ENCODE data around the gene ABLIM1. TPM values are rescaled to one million over a fixed set of nuclear protein-coding genes. Genes with fewer than 3 reads are reported as not detected.

The ABLIM1 gene
- total and polyA plus RNA-seq, 5 donors, result 149 to 462 (median 411) TPM

GRCh38 chr10:114532226-114532625 lies 125.8 kb downstream of the ABLIM1 start:
- Histone ChIP-seq H3K27me3 (ENCODE audit: control insufficient read depth, insufficient read depth) (no peaks in the 10 kb centered on the region), H3K4me3 (ENCODE audit: low read length) (no peak overlapping the region), H3K9me3 (ENCODE audit: control insufficient read depth, low read length) (peaks cover 1% of the 10 kb centered on the region), H3K27ac (ENCODE audit: low read length) (no peak overlapping the region), H3K4me1 (ENCODE audit: control insufficient read depth, insufficient read depth, low read length) (no peaks in the 10 kb centered on the region)
- DNase-seq (no peak), ATAC-seq (no peak)
- intact Hi-C loops (cut with DNase I), result no loop called here
- 82% methylated on average over 5 of the region's 5 CpGs for WGBS

- DNase-seq, result peak; percentile 69 to 89 (median 84)
- intact Hi-C loops (cut with DNase I), result no loop called here
- ATAC-seq, result peak; percentile 88 to 91
- Histone ChIP-seq H3K4me3 (ENCODE audit: low read length) (peak overlapping the region; percentile 32), H3K9me3 (ENCODE audit: control insufficient read depth, low read length) (no peaks in the 10 kb centered on the region), H3K4me1 (ENCODE audit: control insufficient read depth, insufficient read depth, low read length) (peaks cover 12% of the 10 kb centered on the region), H3K27me3 (ENCODE audit: control insufficient read depth, insufficient read depth) (no peaks in the 10 kb centered on the region), H3K27ac (ENCODE audit: low read length) (peak overlapping the region; percentile 28)
- WGBS, result 5% methylated on average over 24 of the region's 24 CpGs
Observed at GRCh38 chr10:114526504-114527238, 131.4 kb downstream of the ABLIM1 start.

- peak; percentile 12 to 52 for ATAC-seq
- Histone ChIP-seq H3K27me3 (ENCODE audit: control insufficient read depth, insufficient read depth) (no peaks in the 10 kb centered on the region), H3K9me3 (ENCODE audit: control insufficient read depth, low read length) (no peaks in the 10 kb centered on the region), H3K4me3 (ENCODE audit: low read length) (peak overlapping the region; percentile 32), H3K27ac (ENCODE audit: low read length) (peak overlapping the region; percentile 28), H3K4me1 (ENCODE audit: control insufficient read depth, insufficient read depth, low read length) (peaks cover 12% of the 10 kb centered on the region)
- no peak for DNase-seq
- intact Hi-C loops (cut with DNase I), result no loop called here
- 6% methylated on average over 5 of the region's 5 CpGs for WGBS
Observed at GRCh38 chr10:114526126-114526503, 132.0 kb downstream of the ABLIM1 start.

- intact Hi-C loops (cut with DNase I), result no loop called here
- 26% methylated on average over 8 of the region's 8 CpGs for WGBS
- H3K4me1 ChIP-seq (ENCODE audit: control insufficient read depth, insufficient read depth, low read length), result peaks cover 12% of the 10 kb centered on the region
Observed at GRCh38 chr10:114525368-114525949, 132.6 kb downstream of the ABLIM1 start.

GRCh38 chr10:114523876-114524275 lies 134.2 kb downstream of the ABLIM1 start:
- DNase-seq, result no peak
- Histone ChIP-seq H3K9me3 (ENCODE audit: control insufficient read depth, low read length) (no peaks in the 10 kb centered on the region), H3K4me1 (ENCODE audit: control insufficient read depth, insufficient read depth, low read length) (peaks cover 16% of the 10 kb centered on the region), H3K27ac (ENCODE audit: low read length) (no peak overlapping the region), H3K27me3 (ENCODE audit: control insufficient read depth, insufficient read depth) (no peaks in the 10 kb centered on the region), H3K4me3 (ENCODE audit: low read length) (no peak overlapping the region)
- intact Hi-C loops (cut with DNase I), result loop anchor here in 1 of 4 donors (5.0 kb wide), 1 partner anchor 37 kb away; no protein-coding TSS in a partner anchor
- WGBS, result 56% methylated on average over 3 of the region's 3 CpGs
- no peak for ATAC-seq

More at GRCh38 chr10:114525368-114525949, 132.6 kb downstream of the ABLIM1 start:
- Histone ChIP-seq H3K27ac (ENCODE audit: low read length) (no peak overlapping the region), H3K9me3 (ENCODE audit: control insufficient read depth, low read length) (no peaks in the 10 kb centered on the region), H3K4me3 (ENCODE audit: low read length) (peak overlapping the region; percentile 32), H3K27me3 (ENCODE audit: control insufficient read depth, insufficient read depth) (no peaks in the 10 kb centered on the region)
- DNase-seq (no peak), ATAC-seq (peak in 1 of 2 donors; percentile 27)

DNA sequence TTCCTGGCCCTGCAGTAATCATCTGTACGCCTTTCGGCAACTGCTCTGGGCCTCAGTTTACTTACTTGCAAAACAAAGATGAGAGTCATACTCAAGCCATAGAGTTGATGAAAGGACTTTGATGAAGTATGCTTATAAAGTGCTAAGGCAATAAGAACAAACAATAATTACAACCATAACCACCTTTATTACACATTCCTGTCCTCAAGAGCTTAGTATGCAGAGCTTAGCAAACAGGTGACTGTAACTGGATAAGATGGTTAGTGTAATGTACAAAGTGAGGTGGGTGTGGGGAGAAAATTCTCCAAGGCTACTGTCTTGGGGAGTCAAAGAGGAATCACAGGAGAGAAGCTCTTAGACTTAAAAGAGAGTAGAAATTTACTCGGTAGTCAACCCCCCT lies 136.8 kb downstream of the ABLIM1 start:
- Histone ChIP-seq H3K27ac (ENCODE audit: low read length) (no peak overlapping the region), H3K27me3 (ENCODE audit: control insufficient read depth, insufficient read depth) (no peaks in the 10 kb centered on the region), H3K4me1 (ENCODE audit: control insufficient read depth, insufficient read depth, low read length) (peaks cover 18% of the 10 kb centered on the region), H3K4me3 (ENCODE audit: low read length) (no peak overlapping the region), H3K9me3 (ENCODE audit: control insufficient read depth, low read length) (no peaks in the 10 kb centered on the region)
- intact Hi-C loops (cut with DNase I), result loop anchor here in 1 of 4 donors (5.0 kb wide), 1 partner anchor 34 kb away; no protein-coding TSS in a partner anchor
- ATAC-seq (no peak), DNase-seq (no peak)
- WGBS, result 90% methylated on average over 3 of the region's 3 CpGs

- 33% methylated on average over 4 of the region's 4 CpGs for WGBS
- peak in 1 of 2 donors; percentile 41 for ATAC-seq
Observed at GRCh38 chr10:114520453-114520852, 137.6 kb downstream of the ABLIM1 start.

GRCh38 chr10:114519756-114520293 lies 138.2 kb downstream of the ABLIM1 start:
- intact Hi-C loops (cut with DNase I), result loop anchor here in 1 of 4 donors (5.0 kb wide), 1 partner anchor 33 kb away; no protein-coding TSS in a partner anchor
- DNase-seq (no peak), ATAC-seq (peak; percentile 12 to 31)
- Histone ChIP-seq H3K27me3 (ENCODE audit: control insufficient read depth, insufficient read depth) (no peaks in the 10 kb centered on the region), H3K4me3 (ENCODE audit: low read length) (no peak overlapping the region), H3K27ac (ENCODE audit: low read length) (no peak overlapping the region), H3K4me1 (ENCODE audit: control insufficient read depth, insufficient read depth, low read length) (peaks cover 23% of the 10 kb centered on the region), H3K9me3 (ENCODE audit: control insufficient read depth, low read length) (no peaks in the 10 kb centered on the region)
- WGBS, result 47% methylated on average over 2 of the region's 2 CpGs

More at GRCh38 chr10:114520453-114520852, 137.6 kb downstream of the ABLIM1 start:
- Histone ChIP-seq H3K27me3 (ENCODE audit: control insufficient read depth, insufficient read depth) (no peaks in the 10 kb centered on the region), H3K27ac (ENCODE audit: low read length) (peak overlapping the region; percentile 23), H3K4me1 (ENCODE audit: control insufficient read depth, insufficient read depth, low read length) (peaks cover 17% of the 10 kb centered on the region), H3K4me3 (ENCODE audit: low read length) (no peak overlapping the region), H3K9me3 (ENCODE audit: control insufficient read depth, low read length) (no peaks in the 10 kb centered on the region)
- DNase-seq, result peak in 1 of 3 donors; percentile 44
- intact Hi-C loops (cut with DNase I), result loop anchor here in 1 of 4 donors (5.0 kb wide), 1 partner anchor 33 kb away; no protein-coding TSS in a partner anchor

GRCh38 chr10:114519306-114519669 lies 138.8 kb downstream of the ABLIM1 start:
- H3K4me1 ChIP-seq (ENCODE audit: control insufficient read depth, insufficient read depth, low read length), result peaks cover 24% of the 10 kb centered on the region
- WGBS, result 55% methylated on average over 5 of the region's 5 CpGs
- DNase-seq, result peak in 2 of 3 donors; percentile 56 to 76
- H3K27me3 ChIP-seq (ENCODE audit: control insufficient read depth, insufficient read depth), result no peaks in the 10 kb centered on the region
- intact Hi-C loops (cut with DNase I), result no loop called here
- H3K4me3 ChIP-seq (ENCODE audit: low read length), result no peak overlapping the region
- H3K9me3 ChIP-seq (ENCODE audit: control insufficient read depth, low read length), result no peaks in the 10 kb centered on the region
- no peak overlapping the region for H3K27ac ChIP-seq (ENCODE audit: low read length)
- ATAC-seq, result peak; percentile 45 to 48

DNA sequence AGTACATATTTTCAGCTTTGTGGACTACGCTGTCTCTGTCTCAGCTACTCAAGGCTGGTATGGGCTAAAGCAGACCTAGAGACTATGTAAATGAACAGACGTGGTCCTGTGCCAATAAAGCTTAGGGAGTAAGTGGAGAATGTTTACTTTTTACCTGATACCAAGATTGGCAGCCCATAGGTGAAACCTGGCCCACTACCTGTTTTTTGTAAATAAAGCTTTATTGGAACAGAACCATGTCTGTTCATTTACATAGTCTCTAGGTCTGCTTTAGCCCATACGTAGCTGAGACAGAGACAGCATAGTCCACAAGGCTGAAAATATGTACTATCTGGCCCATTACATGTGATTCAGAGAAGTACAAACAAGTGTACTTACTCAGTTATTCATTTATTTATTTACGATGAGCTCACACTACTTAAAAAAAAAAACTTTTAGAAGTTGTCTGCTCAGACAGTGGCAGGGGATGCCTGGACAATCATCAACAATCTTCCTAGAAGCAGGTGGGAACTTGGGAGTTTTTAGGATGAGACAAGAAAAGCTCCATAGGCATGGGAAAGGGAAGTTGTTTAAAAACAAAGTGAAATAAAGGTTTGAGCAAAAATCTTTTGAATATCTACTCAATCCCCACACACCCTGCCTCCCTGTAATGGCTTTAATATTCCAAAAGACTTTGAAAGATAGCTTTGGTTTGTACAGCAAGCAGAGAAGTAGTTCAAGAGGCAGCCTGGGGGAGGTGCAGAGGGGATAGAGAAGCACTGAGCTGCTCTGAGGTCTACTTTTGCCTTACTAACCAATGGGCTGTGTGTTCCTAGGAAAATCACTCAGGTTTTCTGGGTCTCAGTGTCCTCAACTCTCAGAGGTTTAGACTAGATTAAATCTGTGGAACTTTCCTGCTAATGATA lies 139.4 kb downstream of the ABLIM1 start:
- ATAC-seq (no peak), DNase-seq (no peak)
- no peak overlapping the region for H3K4me3 ChIP-seq (ENCODE audit: low read length)
- H3K27ac ChIP-seq (ENCODE audit: low read length), result no peak overlapping the region
- H3K4me1 ChIP-seq (ENCODE audit: control insufficient read depth, insufficient read depth, low read length), result peaks cover 26% of the 10 kb centered on the region
- 79% methylated on average over 4 of the region's 4 CpGs for WGBS
- no peaks in the 10 kb centered on the region for H3K27me3 ChIP-seq (ENCODE audit: control insufficient read depth, insufficient read depth)
- intact Hi-C loops (cut with DNase I), result no loop called here
- no peaks in the 10 kb centered on the region for H3K9me3 ChIP-seq (ENCODE audit: control insufficient read depth, low read length)
